NOMO-1 treated with DMSO at 0.1 percent for 48 hours (cell line): ENCODE results near the gene FASN.

Source experiments
- DNase-seq: peaks from one replicate; lab custom pipeline; 2025; ENCODE audit not compliant: unreplicated experiment; lab: John Stamatoyannopoulos, UW

The FASN gene

DNA sequence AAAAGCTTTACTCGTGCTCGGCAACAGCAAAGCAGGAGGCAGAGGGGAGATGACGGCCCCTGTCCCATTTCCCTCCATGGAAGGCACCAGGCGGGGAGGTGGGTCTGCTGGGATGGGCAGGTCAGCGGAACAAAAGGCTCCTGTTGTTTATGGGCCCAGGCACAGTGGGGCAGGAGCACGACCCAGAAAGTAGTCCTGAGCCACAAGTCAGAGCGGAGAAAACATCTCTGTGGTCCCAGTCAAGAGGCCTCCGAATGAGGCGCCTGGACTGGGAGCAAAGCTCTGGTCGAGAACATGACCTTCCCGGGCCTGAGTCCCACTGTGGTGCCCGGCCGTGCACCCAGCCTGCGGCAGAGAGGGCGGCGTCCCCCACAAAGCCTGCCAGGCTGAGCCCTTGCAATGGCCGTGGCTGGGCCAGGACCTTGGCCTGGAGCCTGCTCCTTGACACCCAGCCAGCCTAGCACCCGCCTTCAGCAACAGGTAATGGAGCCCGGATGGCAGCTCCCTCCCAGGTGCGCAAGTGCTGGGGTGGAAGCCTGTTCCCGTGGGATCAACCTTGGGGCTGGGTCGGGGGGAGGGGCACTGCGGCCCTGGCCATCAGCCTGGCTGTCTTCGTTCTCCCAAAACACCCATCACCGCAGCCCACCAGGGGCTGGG lies 50.0 kb downstream of the FASN start:
- no peak for DNase-seq

DNA sequence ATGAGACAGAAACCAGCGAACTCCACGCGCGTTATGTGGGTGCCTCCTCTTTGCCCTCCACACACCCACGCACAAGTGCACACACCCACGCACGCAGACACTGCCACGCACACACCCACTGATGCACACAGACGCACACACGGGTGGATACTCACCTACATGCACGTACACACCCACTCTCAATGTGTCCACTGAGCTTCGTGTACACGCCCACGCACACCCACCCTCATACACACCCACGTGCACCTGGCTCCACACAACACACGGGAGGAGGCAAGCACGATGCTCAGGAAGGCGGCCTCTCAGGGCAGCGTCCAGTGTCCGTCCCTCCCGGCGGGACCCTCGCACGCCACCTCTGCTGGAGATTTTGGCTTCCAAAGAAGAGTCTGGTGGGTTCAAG lies 50.7 kb downstream of the FASN start:
- DNase-seq, result no peak

DNA sequence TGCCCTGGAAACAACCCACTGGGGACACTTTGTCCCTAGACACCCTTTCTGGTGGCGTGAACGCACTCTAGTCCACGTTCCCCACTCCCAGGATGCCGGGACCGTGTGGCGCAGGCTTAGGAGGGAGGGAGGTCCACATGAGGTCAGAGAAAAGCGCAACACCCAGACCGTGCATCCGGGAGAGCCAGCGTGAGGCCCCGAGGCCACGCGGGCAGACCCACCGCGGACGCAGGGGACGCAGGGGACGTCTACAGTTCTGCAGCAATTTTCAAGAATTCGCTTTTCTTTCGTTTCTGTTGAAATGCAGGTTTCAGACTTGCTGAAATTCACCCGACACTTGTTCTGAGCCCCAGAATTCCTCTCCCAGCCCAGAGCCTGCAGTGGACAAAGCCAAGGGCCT lies 51.1 kb downstream of the FASN start:
- DNase-seq, result no peak

DNA sequence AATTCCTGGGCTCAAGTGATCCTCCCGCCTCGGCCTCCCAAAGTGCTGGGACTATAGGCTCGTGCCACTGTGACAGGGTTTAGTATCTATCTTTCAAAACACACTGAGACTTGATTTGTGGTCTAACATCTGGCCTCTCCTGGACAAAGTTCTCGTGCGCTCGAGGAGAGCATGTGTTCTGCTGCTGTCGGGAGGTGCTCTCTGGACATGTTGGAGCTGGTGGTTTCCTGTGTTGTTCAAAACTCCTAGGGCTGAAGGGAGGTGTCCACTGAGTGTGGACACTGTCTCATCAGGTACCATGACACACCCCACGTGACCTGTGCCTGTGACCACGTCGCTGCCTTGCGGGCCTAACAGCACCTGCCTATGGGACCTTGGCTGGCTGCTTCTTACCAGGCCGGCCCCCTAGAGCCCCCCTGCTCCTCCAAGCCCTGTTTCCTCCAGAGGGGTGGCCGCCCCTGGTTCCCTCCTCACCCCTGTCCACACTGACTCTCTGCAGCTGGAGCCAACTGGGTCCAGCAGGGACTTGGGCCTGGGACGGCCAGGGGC lies 52.0 kb downstream of the FASN start:
- no peak for DNase-seq

DNA sequence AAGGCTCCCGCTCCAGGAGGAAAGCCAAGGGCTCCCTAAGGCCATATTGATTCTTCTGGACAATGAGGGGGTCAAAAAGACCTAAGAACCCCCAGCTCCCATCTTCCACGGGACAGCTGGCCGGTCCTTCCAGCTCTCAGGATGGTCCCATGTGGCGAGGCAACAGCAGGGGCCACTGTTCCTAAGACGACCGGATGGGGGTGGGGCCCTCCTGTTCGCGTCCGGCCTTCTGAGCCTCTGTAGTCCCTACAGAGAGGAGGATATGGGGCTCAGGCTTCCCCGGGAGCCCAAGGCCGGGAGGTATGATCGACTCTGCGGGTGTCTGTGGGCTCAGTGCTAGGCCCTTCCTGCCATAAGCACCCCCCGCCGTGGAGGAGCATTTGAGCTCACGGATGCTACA lies 54.5 kb downstream of the FASN start:
- DNase-seq, result no peak

DNA sequence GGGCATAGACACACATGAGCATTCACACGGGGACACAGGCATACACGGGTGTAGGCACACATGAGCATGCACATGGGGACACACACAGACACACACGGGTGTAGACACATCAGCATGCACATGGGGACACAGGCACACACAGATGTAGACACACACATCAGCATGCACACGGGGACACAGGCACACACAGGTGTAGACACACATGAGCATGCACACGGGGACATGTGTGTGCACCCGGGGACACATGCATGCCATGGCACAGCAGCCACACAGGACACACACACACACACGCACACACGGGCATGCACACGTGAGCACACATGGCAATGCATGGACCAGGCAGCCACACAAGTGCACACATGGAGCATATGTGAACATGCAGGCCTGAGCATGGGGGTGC lies 55.4 kb downstream of the FASN start:
- no peak for DNase-seq

DNA sequence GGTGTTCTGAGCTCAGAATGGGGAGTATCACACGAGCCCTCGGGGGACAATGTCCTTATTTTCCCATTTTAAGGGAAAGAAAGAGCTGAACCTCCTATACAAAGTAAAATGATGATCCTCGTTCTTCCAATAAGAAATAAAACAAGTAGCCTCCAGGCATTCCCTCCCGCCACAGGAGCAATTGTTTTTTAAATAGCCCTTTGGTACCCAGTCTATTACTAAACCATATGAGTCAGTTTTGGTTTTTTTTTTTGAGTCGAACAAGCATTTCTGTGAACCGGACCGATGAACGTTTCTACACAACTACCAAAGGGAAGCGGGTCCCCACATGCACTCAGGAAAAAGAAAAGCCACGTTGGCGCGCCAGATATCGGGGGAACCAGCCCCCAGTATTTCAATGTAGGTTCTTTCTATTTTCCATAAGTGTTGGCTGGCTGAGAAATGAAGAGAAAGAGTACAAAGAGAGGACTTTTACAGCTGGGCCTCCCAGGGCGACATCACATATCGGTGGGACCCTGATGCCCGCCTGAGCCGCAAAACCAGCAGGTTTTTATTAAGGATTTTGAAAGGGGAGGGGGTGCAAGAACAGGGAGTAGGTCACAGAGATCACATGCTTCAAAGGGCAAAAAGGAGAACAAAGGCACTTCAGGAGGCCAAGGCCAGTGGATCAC lies 56.8 kb downstream of the FASN start:
- DNase-seq, result peak; percentile 10

DNA sequence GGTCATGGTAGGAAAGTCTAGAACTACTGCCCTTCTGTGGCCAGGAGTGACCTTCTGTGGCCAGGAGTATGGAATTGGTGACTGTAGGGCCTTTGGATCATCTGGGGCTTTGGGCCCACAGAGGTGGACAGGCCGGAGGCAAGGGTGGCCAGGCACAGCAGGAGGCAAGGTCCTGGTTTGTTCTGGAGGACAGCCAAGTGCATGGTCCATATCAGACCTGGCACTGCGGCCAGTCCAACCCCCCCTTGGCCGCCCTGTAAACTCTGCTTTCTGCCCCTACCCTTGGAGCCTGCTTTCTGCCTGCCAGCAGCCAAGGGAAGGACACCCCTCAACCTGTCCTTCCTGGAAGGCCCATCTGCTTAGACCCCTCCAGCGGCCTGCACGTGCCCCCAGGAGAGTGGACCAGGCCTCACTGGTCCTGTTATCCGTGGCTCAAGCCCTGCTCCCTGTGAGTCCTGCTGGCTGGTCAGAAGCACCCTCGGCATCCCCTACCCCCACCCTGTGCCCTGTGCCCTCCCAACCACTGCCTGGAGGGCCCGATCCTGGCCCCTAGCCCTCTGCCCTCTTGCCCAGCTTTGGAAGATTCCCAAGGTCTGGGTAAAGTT lies 58.2 kb downstream of the FASN start:
- no peak for DNase-seq

DNA sequence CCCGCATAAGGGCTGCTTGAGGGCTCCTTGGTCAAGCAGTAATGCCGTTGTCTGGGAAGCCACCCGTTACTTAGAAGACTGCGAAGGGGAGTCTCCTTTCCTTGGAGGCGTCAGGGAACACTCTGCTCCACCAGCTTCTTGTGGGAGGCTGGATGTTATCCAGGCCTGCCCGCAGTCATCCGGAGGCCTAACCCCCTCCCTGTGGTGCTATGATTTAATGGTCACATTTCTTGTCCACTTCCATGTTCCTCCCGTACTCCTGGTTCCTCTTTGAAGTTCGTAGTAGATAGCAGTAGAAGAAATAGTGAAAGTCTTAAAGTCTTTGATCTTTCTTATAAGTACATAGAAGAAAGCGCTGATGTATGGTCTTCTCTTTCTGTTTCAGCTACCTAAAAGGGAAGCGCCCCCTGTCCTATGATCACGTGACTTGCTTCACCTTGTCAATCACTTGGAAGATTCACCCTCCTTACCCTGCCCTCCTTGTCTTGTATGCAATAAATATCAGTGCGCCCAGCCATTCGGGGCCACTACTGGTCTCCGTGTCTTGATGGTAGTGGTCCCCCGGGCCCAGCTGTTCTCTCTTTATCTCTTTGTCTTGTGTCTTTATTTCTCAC lies 59.1 kb downstream of the FASN start:
- peak; percentile 19 for DNase-seq

DNA sequence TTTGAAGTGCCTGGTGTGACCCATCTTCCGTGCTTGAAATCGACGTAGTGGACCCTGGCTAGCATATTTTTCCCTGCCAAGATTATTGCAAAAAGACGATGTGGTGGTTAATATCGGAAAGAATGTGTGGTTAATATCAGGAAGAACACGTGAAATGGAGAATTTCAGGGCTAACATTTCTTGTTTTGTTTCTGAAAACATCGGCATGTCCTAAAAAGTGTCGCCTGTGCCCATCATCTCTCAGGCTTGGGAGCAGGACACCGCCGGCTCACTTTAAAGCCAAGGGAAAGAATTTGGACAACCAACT lies 60.2 kb downstream of the FASN start:
- DNase-seq, result no peak

DNA sequence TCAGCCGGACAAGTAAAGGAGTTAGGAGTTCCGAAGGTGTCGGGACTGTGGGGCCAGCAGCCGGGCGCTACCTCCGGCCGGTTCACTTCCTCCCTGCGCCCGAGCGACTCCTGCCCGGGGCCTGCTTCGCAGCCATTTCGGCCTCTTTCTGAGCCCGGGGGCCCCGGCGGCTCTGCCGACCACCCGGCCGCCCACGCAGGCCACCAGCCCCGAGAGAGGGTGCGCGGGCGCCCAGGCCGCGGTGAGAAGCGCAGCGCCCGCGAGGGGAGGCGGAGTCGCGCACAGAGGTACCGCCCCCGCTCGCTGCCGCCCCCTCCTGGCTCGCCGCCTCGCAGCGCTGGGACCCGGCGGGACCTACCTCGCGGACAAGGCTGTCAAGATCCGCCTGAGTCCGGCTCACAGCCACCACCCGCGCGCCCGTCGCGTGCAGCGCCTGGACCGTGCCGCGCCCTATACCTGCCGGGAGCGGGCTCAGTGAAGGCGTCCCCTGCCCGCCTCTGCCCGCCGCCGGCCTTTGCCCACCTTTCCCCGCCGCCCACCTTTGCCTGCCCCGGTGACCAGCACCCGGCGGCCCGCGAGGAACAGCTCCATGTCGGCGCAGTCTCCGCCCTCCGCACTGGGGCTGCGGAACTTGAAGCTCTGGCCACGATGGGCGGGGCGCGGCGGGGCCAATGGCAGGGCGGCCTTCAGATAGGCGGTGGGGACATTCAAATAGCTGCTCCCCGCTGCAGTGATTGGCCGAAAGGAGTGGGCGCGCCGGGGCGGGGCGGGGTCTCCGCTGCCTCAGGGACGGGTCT lies 60.7 kb downstream of the FASN start, which contains the start of gene DCXR:
DCXR (minus strand) TSS at position 606 of the 797 bp plus-strand sequence; CDS start at position 591, 15 bp downstream.
- DNase-seq, result peak; percentile 97

DNA sequence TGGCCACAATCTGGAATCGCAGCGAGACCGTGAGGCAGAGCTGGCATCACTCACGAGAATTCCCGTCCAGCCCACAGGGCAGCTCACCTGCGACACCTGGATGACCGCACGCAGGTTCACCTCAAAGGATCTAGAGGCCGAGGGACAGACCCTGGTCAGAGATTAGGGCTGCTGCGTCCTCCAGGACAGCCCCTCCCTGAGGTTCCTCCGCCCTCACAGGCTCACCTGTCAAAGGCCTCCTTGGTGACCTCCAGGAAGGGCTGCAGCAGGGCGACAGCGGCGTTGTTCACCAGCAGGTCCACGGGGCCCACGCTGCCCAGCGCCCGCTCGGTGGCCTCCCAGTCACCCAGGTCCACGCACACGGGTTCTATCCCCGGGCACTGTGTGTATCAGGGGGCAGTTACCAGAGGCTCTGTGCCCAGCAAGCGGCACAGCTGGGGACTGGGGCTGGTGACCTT lies 61.4 kb downstream of the FASN start:
- DNase-seq, result no peak

DNA sequence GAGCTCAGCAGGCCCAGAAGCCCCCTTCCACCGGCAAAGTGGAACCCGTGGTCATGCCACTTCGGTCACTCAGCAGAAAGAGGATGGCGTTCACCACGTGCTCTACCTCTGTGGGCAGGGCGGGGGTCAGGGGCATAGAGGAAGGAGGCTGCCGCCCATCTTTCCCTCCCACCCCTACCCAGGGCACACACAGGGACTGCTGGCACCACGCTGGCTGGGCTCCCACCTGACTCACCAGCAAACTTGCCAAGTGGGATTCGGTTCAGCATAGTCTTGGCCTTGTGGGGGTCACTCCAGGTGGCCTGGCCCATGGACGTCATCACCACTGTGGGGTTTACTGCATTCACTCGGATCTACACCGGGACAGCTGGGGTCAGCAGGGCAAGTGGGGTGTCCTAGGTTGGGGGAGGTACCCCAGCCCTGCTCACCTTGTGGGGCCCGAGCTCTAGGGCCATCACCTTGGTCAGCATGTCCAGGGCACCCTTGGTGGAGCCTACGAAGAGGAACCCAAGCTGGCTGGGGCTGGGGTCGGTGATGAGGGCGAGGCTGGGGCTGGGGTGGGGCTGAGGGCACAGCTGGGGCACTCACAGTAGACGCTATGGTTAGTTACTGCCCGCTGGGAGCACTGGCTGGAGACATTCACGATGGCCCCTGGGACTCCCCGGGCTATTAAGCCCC lies 61.9 kb downstream of the FASN start:
- DNase-seq, result no peak

DNA sequence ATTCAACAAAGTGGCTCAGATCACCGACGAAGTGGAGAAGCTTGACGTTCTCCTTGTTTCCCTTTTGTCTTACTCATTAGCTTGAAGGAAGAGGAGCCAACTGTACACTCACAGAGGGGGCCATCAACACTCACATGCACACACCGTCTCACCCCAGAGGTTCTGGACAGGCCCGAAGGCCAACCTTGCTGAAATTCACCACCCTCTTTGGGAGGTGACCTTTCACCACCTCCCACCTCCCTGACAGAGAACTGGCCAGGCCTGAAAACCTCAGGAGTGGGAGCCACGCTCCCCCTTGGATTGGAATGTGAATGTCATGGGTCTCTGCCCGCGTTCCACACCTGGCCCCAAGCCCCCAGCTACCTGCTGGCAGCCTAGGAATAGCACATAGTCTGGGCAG lies 62.5 kb downstream of the FASN start:
- DNase-seq, result no peak

DNA sequence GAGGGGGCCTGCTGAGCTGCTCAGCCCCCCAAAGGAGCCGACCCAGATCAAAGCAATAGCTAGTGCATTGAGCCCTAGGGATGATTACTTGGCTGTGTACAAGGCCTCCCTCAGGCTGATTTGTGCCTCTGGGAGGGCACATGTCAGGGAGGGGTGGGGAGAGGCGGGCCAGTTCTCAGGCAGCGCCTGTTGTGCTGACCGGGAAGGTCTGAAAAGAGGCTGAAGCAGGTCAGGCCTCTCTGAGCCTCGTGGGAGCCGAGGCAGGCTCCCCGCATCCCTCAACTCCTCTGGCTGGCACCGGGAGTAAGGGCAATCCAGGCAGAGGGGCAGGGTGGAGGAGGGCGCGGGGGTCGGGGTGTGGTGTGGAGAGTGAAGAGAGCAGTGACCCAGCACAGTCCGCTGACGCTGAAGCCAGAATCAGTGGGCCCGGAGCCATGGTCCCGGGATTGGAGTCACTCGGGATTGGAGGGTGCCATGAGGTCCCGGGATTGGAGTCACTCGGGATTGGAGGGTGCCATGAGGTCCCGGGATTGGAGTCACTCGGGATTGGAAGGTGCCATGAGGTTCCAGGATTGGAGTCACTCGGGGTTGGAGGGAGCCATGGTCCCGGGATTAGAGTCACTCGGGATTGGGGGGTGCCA lies 63.5 kb downstream of the FASN start:
- DNase-seq, result no peak

DNA sequence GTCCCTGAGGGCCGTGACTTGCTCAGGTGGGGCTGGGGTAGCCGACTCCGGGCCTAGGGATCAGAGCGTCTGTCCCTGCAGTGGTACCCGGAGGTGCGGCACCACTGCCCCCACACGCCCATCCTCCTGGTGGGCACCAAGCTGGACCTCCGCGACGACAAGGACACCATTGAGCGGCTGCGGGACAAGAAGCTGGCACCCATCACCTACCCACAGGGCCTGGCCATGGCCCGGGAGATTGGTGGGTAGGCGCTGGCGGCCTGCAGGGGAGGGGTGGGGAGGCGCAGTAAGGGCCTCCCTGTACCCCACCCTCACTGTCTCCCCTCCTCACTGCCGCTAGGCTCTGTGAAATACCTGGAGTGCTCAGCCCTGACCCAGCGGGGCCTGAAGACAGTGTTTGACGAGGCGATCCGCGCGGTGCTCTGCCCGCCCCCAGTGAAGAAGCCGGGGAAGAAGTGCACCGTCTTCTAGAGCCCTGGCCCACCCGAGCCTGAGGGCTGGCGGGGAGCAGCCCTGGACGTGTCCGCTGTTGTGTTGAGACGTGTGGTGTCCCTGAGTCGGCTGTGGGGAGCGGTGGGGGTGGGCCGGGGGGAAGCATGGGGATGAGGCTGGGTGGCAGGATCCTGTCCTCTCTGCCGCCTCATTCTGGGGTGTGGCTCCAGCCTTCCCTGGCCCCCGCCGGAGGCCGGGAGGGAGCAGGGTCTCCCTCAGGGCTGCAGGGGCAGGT lies 64.5 kb downstream of the FASN start:
- DNase-seq, result no peak

DNA sequence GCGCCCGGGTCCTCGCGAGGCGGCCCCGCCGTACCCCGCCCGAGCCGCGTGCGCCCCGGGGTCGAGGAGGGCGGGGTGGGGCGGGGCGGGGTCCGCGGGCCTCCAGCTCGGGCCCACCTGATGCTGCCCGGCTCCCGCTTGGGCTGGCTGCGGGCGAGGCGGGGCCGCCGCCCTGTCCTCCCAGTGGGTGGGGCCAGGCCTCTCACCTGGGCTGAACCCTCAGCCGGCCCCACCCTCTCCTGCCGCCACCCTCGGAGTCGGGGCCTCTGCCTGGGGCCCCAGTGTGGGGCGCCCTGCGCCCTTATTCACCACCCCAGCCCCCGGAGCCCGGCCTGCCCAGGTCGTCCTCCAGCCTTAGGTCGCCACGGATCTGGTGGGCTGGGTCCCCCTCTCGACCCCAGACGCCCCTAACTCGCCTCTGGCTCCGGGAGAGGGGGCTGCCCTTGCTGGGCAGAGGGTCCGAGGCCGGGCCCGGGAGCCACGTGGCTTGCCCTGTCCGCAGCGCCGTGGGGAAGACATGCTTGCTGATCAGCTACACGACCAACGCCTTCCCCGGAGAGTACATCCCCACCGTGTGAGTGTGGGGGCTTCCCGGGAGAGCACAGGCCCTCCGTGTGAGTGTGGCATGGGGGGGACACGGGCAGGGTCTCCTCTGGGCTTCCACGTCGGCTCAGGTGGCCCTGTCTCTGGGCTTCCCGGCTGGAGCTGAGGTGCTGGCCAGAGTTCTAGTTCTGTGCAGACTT lies 66.0 kb downstream of the FASN start:
- no peak for DNase-seq

DNA sequence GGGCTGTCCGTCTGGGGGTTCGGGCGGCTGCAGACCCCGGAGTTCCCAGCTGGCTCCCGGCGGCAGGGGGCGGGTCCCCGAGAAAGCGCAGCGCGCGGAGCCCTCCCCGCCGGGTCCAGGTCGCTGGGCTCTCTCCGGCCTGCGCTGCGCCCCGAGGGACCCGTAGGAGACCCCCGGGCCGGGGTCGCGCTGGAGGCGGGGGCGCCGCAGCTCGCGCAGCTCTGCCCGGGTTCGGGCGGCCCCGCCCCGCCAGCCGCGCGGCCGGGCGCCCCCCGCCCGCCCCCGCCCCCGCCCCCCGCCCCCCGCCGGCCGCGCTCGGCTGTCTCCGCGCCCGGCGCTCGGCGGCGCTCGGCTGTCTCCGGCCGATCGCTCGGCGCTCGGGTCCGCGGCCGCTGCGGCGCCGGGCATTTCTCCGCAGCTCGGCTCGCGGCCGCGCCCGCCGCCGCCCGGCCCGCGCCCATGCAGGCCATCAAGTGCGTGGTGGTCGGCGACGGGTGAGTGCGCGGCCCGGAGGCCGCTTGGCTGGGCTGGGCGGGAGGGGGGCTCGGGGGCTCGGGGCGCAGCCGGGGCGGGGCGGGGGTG lies 66.6 kb downstream of the FASN start, which contains the start of gene RAC3:
RAC3 (plus strand) TSS at position 376 of the 582 bp plus-strand sequence; CDS start at position 460, 84 bp downstream.
- DNase-seq, result no peak
